ENCODE data around the gene CRYGN.

- TF ChIP-seq ZNF565 (CRISPR knock-in tag; conservative IDR thresholded peaks at IDR 0.05; ENCODE audit: low read depth) (no peak), PATZ1 (CRISPR knock-in tag; IDR thresholded peaks at IDR 0.05; ENCODE audit: borderline replicate concordance) (no peak), ZNF70 (CRISPR knock-in tag; IDR thresholded peaks at IDR 0.05) (no peak), SNAI2 (CRISPR knock-in tag; IDR thresholded peaks at IDR 0.05) (no peak)
Measured at GRCh38 chr7:151423936-151424335, 16.0 kb downstream of the CRYGN start.

Measured in SK-N-SH treated with all-trans-retinoic acid at 6 μM for 48 hours (cell line).